Endothelial cell of umbilical vein (primary cell): ENCODE measurements around the gene SGK2. TPM values are rescaled to one million over a fixed set of nuclear protein-coding genes. Genes with fewer than 3 reads are reported as not detected.

ENCODE experiments used
- BruUV-seq: library from RNA; stranded (reverse); fragments of 400-500 nt; replicated peaks from 2 replicates; lab custom pipeline; 2021; lab: Mats Ljungman, UMichigan
- CTCF ChIA-PET: fragments of 300-600, 350-600 bp; sonication (Branson Sonifier 250); formaldehyde crosslinking; loops from one replicate; lab custom pipeline; 2021; ENCODE audit warnings: antibody characterized with exemption, inconsistent platforms; lab: Charles Lee
- POLR2A ChIA-PET: fragments of 300-600, 350-600 bp; sonication (Branson Sonifier 250); formaldehyde crosslinking; loops from one replicate; lab custom pipeline; 2021; ENCODE audit warnings: antibody characterized with exemption, inconsistent platforms; lab: Charles Lee
- DNase-seq: peaks from one replicate; pipeline ENCODE4 v3.0.0-alpha.2; 2011; ENCODE audit warnings: low read depth, low spot score
- FAIRE-seq: peaks from 2 replicates; lab custom pipeline; 2011; peaks lifted over from hg19 to GRCh38; lab: Jason Lieb, UNC
- H2AFZ ChIP-seq: 2 replicates; pipeline ENCODE4 v1.6.0; 2012; ENCODE audit warnings: low read depth, low read length, control low read depth, inconsistent platforms
- H3K27ac ChIP-seq: 2 replicates; pipeline ENCODE4 v1.5.1; 2011; ENCODE audit warnings: low read depth, mild to moderate bottlenecking, control low read depth, low read length, moderate library complexity; ENCODE audit not compliant: insufficient read depth
- H3K27me3 ChIP-seq, 2 experiments: 2 replicates each; pipeline versions ENCODE4 v1.6.0 to v1.6.1; 2011; ENCODE audit warnings: low read length in 2 of 2, mixed read lengths in 1 of 2; ENCODE audit not compliant: control insufficient read depth in 2 of 2, insufficient read depth in 2 of 2
- H3K36me3 ChIP-seq, 2 experiments: 2 replicates in 1 of 2; 3 replicates in 1 of 2; pipeline ENCODE4 v1.5.1; 2011; ENCODE audit warnings: low read length in 2 of 2, mild to moderate bottlenecking in 1 of 2, moderate library complexity in 1 of 2; ENCODE audit not compliant: control insufficient read depth in 2 of 2, insufficient read depth in 2 of 2; ENCODE audit errors: extremely low read depth in 1 of 2
- H3K4me1 ChIP-seq: 3 replicates; pipeline ENCODE4 v1.5.1; 2011; ENCODE audit warnings: mild to moderate bottlenecking, low read length; ENCODE audit not compliant: control insufficient read depth, insufficient read depth; ENCODE audit errors: extremely low read depth
- H3K4me2 ChIP-seq: 2 replicates; pipeline ENCODE4 v1.6.1; 2011; ENCODE audit warnings: low read length, control low read depth, mixed read lengths; ENCODE audit not compliant: insufficient read depth
- H3K4me3 ChIP-seq, 3 experiments: fragments of 200-600 bp in 1 of 3; sonication (generic), shearing (Covaris generic) in 1 of 3; replicated peaks in 1 of 3; 2 replicates each; pipeline ENCODE4 v1.5.1; 2011 to 2016; ENCODE audit warnings: control low read depth in 3 of 3, low read length in 3 of 3, mild to moderate bottlenecking in 2 of 3, inconsistent platforms in 1 of 3, low read depth in 1 of 3, moderate library complexity in 1 of 3; ENCODE audit not compliant: insufficient read depth in 1 of 3
- H3K79me2 ChIP-seq: 2 replicates; pipeline ENCODE4 v1.6.0; 2012; ENCODE audit warnings: low read length, inconsistent platforms; ENCODE audit not compliant: control insufficient read depth, insufficient read depth
- H3K9ac ChIP-seq: replicated peaks from 2 replicates; pipeline ENCODE3; 2011; ENCODE audit warnings: low read length, control low read depth; ENCODE audit not compliant: insufficient read depth; ENCODE audit errors: extremely low read depth
- H3K9me1 ChIP-seq: replicated peaks from 3 replicates; pipeline ENCODE4 v1.6.0; 2011; ENCODE audit warnings: mild to moderate bottlenecking, low read length; ENCODE audit not compliant: control insufficient read depth, insufficient read depth; ENCODE audit errors: extremely low read depth
- H3K9me3 ChIP-seq: replicated peaks from 2 replicates; pipeline ENCODE4 v1.5.1; 2012; ENCODE audit warnings: low read length, inconsistent platforms; ENCODE audit not compliant: control insufficient read depth, insufficient read depth
- H4K20me1 ChIP-seq: replicated peaks from 2 replicates; pipeline ENCODE3; 2011; ENCODE audit warnings: mild to moderate bottlenecking, low read length; ENCODE audit not compliant: control insufficient read depth, insufficient read depth; ENCODE audit errors: extremely low read depth
- EZH2 ChIP-seq: IDR thresholded peaks from 2 replicates; pipeline ENCODE4 v1.6.1; 2012; ENCODE audit warnings: borderline replicate concordance, low read depth, mild to moderate bottlenecking, moderate library complexity, low read length, inconsistent platforms; ENCODE audit not compliant: severe bottlenecking
- dilution Hi-C: fragments of 300-500 bp; cut with MboI; formaldehyde crosslinking; loops from one replicate; pipeline ENCODE4 v1.15.0; 2019; ENCODE audit warnings: low sequenced_read_pairs; ENCODE audit not compliant: extremely low pct_ligation_motif_present
- intact Hi-C: fragments of 100-400 bp; cut with micrococcal nuclease; formaldehyde crosslinking; loops from one replicate; pipeline ENCODE4 v1.10.0; 2022
- polyA plus RNA-seq, 4 experiments: library from polyadenylated mRNA; depleted of rRNA in 3 of 4; stranded (reverse) in 3 of 4; unstranded in 1 of 4; fragments of >200 nt; gene quantifications; 2 replicates each; pipeline versions ENCODE4 v1.2.1 to v1.2.3, GENCODE V29; 2011 to 2012; ENCODE audit warnings: missing spikeins in 1 of 4
- total RNA-seq: library from RNA; stranded (reverse); gene quantifications from 2 replicates; pipeline ENCODE4 v1.2.3, GENCODE V29; 2021
- TF ChIP-seq, protein P1 (sequence below), 2 donors: IDR thresholded peaks; 1 replicate in 1 of 2; 2 replicates in 1 of 2; pipeline ENCODE4 v1.5.1; 2011; ENCODE audit warnings: low read length in 2 of 2, mild to moderate bottlenecking in 2 of 2, moderate library complexity in 2 of 2, control low read depth in 1 of 2, inconsistent platforms in 1 of 2, low read depth in 1 of 2; ENCODE audit not compliant: insufficient read depth in 1 of 2; ENCODE audit errors: extremely low read depth in 1 of 2
- TF ChIP-seq, protein P2 (sequence below): IDR thresholded peaks from 2 replicates; pipeline ENCODE4 v1.6.1; 2011; ENCODE audit not compliant: insufficient read depth, insufficient read length

The SGK2 gene
- total and polyA plus RNA-seq, 2 donors (not counting 3 experiments of a cell fraction or from before 2014, with no cell fraction given) = 0.21 to 0.27 TPM

DNA sequence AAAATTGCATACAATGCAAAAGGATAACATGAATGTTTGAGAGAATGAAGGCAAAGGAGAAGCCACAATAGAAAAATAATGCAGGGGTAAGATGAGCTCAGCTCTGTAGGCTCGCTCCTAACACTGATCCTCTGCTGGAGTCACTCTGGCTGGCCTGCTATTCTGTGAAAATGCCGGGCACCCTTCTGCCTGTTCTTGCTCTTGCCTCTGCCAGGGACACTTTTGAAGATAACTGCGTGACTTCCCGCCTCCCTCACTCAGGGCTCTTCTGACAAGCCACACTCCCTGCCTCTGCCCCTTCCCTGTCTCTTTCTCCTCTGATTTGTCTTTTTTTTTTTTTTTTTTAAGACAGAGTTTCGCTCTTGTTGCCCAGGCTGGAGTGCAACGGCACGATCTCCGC is 72.8 kb downstream of the SGK2 start:
- Histone ChIP-seq H3K9ac (no peak overlapping the region), H3K9me1 (no peaks in the 10 kb centered on the region), H3K36me3 (peaks cover 0 to 7% of the 10 kb centered on the region in 2 experiments), H2AFZ (no peak overlapping the region), H3K4me2 (no peak overlapping the region), H3K27ac (no peak overlapping the region), H3K4me1 (no peaks in the 10 kb centered on the region), H3K4me3 (no peak overlapping the region), H3K9me3 (no peaks in the 10 kb centered on the region), H3K79me2 (no peaks in the 10 kb centered on the region), H3K27me3 (no peaks in the 10 kb centered on the region), H4K20me1 (no peaks in the 10 kb centered on the region)
- CTCF ChIA-PET = interaction anchor here (1.0 kb wide), 1 partner anchor 183 kb away, joined by 3 read pairs; no protein-coding TSS in a partner anchor
- dilution Hi-C loops = no loop called here
- BruUV-seq = no TSS peak
- DNase-seq (no peak), FAIRE-seq (no peak)
- intact Hi-C loops = no loop called here
- POLR2A ChIA-PET = no interaction called here
- TF ChIP-seq EZH2 = no peak
- TF ChIP-seq, protein P1, sequence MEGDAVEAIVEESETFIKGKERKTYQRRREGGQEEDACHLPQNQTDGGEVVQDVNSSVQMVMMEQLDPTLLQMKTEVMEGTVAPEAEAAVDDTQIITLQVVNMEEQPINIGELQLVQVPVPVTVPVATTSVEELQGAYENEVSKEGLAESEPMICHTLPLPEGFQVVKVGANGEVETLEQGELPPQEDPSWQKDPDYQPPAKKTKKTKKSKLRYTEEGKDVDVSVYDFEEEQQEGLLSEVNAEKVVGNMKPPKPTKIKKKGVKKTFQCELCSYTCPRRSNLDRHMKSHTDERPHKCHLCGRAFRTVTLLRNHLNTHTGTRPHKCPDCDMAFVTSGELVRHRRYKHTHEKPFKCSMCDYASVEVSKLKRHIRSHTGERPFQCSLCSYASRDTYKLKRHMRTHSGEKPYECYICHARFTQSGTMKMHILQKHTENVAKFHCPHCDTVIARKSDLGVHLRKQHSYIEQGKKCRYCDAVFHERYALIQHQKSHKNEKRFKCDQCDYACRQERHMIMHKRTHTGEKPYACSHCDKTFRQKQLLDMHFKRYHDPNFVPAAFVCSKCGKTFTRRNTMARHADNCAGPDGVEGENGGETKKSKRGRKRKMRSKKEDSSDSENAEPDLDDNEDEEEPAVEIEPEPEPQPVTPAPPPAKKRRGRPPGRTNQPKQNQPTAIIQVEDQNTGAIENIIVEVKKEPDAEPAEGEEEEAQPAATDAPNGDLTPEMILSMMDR (IDR thresholded peaks at IDR 0.05; ENCODE audit: extremely low read depth in 1 of 2, insufficient read depth in 1 of 2, low read depth in 1 of 2, low read length in 2 of 2) = no peak
- TF ChIP-seq, protein P2, sequence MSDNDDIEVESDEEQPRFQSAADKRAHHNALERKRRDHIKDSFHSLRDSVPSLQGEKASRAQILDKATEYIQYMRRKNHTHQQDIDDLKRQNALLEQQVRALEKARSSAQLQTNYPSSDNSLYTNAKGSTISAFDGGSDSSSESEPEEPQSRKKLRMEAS = no peak

Other genes starting within 250 kb of the SGK2 start
- 153 and 157 TPM in 2 replicates for gene SRSF6, start 101.1 kb upstream of the SGK2 start, total RNA-seq
- gene SRSF6, start 101.1 kb upstream of the SGK2 start, polyA plus RNA-seq = 52.0 and 61.9 TPM in 2 replicates
- gene L3MBTL1, start 51.3 kb upstream of the SGK2 start, total RNA-seq = 7.1 and 8.2 TPM in 2 replicates
- gene L3MBTL1, start 51.3 kb upstream of the SGK2 start, polyA plus RNA-seq = 4.8 and 5.2 TPM in 2 replicates
- gene IFT52, start 31.9 kb downstream of the SGK2 start, total RNA-seq = 29.7 and 30.0 TPM in 2 replicates
- gene IFT52, start 31.9 kb downstream of the SGK2 start, polyA plus RNA-seq = 33.4 and 38.5 TPM in 2 replicates
- 105 and 107 TPM in 2 replicates for gene MYBL2, start 108.1 kb downstream of the SGK2 start, total RNA-seq
- gene MYBL2, start 108.1 kb downstream of the SGK2 start, polyA plus RNA-seq = 32.1 and 35.7 TPM in 2 replicates
- gene GTSF1L, start 168.0 kb downstream of the SGK2 start, total RNA-seq = not detected in 2 replicates
- gene GTSF1L, start 168.0 kb downstream of the SGK2 start, polyA plus RNA-seq = not detected in 2 replicates